PC-9 (cell line): ENCODE results near the gene CMTM4.

Experiments used
- CTCF ChIP-seq: fragments of 200-600 bp; sonication (generic); conservative IDR thresholded peaks from 2 replicates; pipeline ENCODE4 v1.6.1; 2017; ENCODE audit warnings: mixed run types, antibody characterized with exemption, mild to moderate bottlenecking, moderate library complexity
- EZH2 ChIP-seq: fragments of 200-600 bp; sonication (generic); IDR thresholded peaks from 2 replicates; pipeline ENCODE4 v1.8.0; 2017; ENCODE audit warnings: antibody characterized with exemption, low read depth

DNA sequence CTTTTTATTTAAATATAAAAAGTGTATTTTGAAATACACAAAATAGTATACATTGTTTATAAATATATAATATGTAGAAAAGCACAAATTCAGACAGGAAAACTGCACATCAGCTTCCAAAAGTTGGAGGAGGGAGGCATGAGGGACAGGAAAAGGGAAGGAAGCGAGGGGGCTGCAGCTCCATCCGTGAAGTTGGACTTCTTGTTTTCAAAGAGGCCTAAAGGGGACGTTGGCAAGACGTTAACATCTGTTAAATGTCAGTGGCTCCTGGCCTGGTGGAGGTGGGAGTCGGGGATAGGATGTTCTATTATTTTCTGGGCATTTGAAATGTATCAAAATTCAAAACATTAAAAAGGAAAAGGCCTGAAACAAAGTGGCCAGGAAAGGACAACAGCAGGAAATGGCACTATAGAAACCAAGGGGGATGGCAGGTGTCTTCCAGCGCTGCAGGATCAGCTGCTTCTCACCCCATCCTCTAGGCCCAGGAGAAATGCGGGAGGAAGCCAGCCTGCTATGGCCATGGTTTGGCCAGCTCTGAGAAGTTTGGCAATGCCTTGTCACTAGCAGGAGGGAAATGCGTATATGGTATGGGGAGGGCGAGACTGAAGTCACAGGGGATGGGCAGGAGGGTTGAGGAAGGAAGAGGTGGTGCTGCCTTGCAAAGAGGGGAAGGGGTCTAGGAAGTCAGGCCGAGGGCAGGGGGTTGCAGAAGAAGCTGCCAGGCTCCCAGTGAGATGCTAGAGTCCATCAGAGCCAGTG, 110.9 kb downstream of the CMTM4 start:
- TF ChIP-seq CTCF = no peak
- TF ChIP-seq EZH2 = no peak
